Ureter (tissue), 1 donor: Measurements from ENCODE around the gene TEN1. TPM values are rescaled to one million over a fixed set of nuclear protein-coding genes. Genes with fewer than 3 reads are reported as not detected.

Experiments used
- DNase-seq: peaks from one replicate; pipeline ENCODE4 v3.0.0-alpha.2; 2020; ENCODE audit warnings: low spot score
- total RNA-seq: library from RNA; stranded (reverse); gene quantifications from one replicate; pipeline ENCODE4 v1.2.4, GENCODE V29; 2023
- donor health status: DM: yes; HTN: yes; CAD: no.

Gene TEN1
- total RNA-seq, 1 donor from 2014 or later = 23.6 TPM

DNA sequence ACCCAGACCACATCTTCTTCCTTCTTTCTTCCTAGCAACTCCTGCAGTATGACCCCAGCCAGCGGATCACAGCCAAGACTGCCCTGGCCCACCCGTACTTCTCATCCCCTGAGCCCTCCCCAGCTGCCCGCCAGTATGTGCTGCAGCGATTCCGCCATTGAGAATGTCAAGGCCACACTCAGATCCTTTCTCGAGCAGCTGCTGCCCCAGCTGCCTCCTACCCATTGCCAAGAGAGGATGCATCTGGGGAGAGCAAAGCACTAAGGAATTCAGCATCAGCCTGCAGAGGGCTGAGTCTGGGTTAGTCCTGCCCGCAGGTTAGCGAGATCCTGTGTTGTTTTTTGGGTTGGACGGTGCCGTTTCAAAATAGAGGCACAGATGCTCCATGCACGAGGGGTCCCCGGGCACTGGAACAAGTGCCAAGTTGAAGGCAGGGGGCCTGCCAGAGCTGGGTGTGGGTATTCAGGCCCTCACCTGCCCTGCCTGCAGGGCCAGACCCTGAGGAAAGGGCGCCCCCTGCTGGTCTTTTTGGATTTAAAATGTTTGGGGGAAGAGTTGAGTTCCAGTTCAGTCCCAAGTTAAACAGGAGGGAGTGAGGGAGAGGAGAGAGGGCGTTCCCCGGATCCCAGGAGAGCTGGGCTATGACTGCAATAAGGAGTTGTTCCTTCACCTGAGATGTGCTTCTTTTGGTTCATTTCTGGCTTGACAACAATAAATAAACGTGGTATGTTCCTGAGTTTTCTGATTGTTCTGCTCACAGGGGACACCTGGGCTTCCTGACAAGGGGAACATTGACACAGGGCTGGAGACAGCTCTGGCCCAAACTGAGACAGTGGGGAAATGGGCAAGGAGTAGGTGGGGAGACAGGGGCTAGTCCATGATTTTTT is 26.5 kb downstream of the TEN1 start:
- DNase-seq = peak; percentile 85

DNA sequence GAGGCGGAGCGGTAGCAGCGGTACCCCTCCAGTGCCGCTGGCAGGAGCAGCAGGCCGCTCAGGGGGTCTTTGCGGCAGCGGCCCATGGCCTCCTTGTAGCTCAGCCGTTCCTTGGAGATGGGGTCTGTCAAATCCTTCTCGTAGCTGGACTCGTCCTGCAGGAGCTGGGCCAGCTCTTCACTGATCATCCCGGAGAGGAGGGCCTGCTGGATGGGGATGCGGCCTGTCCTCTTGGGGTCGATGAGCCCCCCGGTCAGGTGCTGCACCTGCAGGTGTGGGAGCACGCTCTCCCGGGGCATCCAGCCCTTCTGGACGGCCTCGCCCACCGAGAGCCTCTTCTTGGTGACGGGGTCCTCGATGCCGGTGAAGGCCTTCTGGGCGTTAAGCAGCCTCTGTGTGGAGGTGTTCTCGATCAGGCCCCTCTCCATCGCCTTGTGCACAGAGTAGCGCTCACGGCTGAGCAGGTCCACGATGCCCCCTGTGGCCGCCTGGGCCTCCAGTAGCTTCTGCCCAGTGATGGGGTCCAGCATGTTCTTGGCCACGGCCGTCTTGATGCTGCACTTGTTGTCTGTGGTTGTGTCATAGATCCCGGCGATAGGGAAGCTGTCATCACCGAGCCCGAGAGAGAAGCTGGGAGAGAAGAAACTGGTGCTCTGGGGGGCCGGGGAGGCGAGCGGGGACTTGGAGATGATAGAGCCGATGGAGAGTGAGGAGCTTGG is 28.2 kb downstream of the TEN1 start:
- DNase-seq = no peak

DNA sequence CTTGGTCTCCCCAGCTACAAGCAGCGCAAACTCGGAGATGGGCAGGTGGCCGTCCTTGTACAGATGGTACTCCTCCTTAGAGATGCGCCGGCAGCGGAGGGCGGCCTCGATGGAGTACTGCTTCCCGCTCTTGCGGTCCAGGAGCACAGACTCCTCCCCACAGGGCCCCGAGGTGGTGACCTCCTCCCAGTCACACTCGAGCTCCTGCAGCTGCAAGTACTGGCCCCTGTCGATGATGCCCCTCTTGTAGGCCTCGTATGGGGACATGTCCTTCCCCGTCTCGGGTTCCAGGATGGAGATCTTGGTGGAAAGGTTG is 28.8 kb downstream of the TEN1 start:
- DNase-seq = no peak

DNA sequence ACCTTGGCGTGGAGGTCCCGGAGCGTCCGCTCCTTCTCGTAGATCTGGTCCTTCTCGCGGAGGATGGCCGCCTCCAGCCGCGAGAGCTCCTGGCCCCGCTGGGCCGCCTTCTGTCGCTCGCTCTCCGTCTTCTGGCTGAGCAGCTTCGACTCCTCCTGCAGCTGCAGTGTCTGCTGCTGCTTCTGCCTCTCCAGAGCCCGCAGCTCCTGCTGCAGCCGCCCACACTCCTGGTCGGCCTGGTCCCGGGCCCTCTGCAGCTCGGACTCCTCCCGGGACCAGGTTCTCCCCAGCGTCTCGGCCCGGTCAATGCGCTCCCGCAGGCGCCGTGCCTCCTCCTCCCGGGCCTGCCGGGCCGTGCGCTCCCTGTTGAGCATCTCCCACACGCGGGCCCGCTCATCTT is 29.2 kb downstream of the TEN1 start:
- no peak for DNase-seq

DNA sequence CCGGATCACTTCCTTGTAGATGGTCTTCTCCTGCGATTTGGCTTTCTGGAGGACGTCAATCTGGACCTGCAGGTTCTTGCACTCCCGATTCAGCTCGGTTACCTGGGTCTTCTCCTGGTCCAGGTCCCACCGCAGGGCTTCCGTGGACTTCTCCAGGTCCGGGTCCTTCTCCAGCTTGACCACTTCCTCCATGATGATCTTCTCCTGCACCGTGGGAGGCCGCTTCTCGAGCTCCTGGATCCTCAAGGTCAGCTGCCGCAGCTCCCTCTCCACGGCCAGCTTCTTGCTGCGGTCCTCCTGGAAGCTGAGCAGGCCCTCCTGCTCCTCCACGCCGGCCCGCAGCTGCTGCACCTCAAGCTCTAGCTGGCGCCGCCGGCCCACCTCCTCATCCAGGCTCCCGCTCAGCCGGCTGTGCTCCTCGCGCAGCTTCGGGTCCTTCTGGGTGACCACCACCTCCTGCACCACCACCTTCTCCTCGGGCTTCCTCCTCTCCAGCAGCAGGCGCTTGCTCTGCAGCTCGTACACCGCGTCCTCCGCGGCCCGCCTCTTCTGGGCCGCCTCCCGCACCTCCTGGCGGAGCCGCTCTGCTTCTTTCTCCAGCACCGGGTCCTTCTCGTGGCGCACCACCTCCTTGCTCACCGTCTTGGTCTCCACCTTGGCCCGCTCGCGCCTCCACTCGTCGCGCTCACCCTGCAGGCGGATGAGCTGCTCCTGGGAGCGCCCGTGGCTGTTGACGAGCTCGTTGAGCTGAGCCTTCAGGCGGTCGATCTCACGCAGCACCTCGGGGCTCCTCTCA is 29.8 kb downstream of the TEN1 start:
- DNase-seq = no peak

DNA sequence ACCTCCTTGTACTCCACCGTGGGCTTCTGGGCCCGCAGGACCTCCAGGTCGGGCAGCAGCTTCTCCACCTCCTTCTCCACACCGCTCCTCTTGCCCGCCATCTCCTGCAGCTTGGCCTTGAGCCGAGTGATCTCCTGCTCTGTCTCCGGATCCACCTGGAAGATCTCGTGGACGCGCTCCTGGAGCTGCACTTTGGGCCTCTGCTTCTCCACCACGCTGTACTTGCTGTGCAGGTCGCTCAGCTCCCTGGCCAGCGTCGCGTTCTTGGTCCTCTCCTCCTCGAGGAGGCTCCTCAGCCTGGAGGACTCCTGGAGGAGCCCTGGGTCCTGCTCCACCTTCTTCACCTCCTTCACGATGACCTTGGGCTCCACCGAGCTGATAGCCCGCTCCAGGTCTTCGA is 30.4 kb downstream of the TEN1 start:
- no peak for DNase-seq

DNA sequence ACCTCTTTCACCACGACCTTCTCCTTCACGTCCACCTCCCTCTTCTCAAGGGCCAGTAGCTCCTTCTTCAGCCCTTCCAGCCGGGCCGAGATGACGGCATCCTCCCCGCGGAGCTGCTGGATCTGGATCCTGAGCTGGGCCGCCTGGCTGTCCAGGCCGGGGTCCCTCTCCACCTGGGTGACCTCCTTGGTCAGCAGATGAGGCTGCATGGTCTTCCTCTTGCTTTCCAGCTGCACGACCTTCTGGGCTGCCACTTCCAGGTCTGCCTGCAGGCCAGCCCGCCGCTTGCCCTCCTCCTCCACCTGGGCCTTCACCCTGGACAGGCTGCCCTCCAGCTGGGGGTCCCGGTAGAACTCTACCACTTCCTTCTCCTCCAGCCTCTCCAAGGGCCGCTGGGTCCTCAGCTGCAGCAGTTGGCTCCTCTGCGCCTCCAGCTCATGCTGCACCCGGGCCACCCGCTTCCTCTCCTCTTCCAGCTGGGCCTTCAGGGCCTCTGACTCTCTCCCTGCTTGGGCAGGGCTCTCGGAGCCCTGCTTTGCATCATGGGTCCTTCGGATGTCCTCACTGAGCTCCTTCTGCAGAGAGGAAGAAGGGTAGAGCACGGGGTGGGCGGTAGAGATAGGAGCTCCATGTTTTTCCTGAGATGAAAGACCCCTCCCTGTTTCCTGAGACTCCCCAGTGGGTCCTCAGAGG is 31.1 kb downstream of the TEN1 start:
- no peak for DNase-seq

DNA sequence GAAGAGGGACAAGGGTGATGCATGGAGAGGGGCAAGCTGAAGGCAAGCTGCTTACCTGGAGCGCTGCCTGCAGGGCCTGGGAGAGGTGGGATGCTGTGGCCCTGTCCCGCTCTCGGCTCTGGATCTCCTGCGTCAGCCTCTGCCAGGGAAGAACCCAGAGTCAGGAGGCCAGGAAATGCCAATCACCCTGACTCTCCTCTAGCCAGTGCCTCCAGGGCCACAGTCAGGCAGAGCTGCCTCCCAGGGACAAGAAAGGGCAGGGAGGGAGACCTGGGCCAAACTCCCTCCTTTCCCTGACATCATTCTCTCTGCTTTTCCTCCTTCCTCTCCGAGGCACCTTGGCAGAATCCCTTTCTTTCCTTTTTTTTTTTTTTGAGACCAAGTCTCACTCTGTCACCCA is 32.9 kb downstream of the TEN1 start:
- DNase-seq = no peak

DNA sequence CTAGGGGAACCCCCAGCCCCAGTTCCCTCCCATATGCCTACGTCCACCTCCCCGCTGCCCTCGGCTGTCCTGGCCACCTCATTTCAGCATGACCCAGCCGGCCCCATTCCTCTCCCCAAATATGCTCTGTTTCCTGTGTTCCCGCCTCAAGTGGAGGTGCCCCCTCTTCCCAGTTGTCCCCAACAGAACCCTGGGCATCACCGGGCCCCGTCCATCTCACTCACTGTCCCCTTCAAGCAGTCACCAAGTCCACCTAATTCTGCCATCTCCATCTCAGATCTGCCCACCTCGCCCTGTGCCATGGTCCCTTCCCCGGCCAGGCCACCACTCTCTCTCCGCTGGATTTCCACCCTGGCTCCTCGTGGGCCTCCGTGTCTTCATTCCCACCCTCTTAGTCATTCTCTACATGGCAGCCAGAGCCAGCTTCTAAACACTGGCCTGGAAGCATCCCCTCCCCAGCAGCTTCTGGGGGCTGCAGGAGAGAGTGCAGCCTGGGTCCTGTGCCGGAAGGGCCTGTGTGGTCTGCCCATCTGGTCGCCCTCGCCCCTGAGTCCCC is 34.4 kb downstream of the TEN1 start:
- DNase-seq = no peak

DNA sequence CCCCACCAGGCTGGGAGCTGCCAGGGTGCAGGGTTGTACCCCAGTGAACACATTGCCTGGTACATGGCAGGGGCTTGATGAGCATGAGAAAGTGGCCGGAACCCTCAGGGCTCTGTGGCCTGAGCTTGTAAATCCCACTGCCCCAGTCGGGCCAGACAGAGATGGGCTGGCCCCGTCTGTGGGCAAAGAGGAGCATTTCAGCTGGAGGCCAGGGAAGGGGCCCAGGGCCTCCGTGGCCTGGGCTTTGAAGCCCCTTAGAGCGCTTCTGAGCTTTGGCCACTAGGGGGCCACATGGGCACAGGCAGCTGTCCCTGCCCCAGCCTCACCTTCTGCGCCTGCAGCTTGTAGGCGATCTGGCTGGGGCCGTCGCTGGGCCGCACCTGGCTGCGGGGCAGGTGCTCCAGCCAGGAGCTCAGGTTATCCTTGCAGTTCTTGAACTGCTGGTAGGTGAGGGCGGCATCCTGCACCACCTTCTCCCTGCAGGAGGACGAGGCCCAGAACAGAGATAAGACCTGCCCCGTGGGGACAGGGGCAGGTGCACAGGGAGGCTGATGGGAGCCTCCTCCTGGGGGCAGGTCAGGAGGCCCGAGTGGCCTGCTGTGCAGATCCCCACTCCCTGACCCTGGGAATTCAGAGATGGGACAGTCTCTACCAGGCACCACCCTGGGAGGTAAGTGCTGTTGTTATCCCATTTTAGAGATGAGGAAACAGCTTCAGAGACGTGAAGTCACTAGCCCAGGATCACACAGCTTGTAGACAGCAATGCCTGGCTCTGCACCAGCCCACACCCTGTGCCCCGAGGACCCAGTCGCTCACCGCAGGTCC is 35.3 kb downstream of the TEN1 start:
- peak; percentile 70 for DNase-seq

DNA sequence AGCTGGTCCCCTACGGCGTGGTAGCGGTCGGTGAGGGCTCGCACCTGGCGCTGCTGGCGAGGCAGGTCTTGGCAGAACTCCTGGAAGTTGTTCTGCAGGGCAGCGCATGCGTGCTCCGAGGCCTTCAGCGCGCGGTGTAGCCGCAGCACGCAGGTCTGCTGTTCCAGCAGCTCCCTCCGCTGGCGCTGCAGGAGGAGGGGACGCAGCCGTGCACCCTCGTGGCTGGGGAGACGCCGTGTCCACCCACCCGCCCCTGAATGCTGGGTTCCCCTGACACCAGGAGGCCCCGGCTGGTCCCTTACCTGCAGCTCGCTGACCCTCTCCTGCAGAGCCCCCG is 35.9 kb downstream of the TEN1 start:
- no peak for DNase-seq

DNA sequence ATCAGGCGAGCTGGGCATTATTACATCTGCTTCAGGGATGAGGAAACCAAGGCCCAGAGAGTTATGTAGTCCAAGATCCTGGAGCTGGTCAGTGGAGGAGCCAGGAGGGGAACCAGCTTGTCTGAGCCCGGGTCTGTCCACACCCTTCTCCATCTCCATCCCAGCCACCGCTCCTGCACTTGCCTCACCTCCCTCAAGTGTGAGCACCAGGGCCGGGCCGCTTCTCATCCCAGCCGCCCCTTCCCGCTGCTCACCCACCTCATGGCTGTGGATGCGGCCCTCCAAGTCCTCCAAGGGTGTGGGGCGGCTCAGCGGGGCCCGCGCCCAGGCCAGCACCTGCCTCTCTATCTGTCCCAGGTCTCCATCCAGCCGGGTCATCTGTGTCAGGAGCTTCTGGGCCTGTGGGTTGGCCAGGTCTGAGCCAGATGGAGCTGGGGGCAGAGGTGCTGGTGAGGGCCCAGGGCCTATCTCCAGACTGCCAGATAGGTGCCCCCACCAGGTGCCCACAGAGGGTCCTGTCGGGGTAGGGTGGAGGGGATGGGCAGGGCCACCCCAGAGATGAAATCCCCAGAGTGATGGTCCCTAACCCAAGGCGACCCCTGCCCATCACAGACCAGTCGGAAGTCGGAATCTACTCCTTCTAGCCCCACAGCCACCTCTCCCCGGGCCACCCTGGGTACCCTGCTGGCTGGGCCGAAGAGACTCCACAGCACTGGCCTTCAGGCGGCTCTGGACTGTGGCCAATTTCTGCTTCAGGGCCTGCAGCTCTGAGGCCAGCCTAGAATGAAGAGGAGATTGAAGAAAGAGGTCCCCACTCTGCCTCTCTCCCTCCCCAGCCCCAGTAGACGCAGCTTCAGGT is 38.7 kb downstream of the TEN1 start:
- DNase-seq = no peak

DNA sequence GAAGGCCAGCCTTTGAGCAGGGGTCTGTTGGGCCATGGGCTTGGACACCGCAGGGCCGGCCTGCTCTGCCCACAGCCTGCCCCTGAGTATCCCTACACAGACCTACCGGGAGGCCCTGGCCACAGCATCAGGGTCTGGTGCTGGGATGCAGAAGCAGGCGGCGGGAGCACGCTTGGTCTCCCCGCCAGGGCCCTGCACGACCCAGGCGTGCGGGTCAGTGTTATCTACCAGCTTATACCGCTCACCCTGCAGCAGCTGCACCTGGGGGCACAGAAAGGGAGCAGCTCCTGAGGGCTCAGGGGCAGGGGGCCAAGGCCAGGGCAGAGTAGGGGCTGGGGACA is 39.3 kb downstream of the TEN1 start:
- no peak for DNase-seq

DNA sequence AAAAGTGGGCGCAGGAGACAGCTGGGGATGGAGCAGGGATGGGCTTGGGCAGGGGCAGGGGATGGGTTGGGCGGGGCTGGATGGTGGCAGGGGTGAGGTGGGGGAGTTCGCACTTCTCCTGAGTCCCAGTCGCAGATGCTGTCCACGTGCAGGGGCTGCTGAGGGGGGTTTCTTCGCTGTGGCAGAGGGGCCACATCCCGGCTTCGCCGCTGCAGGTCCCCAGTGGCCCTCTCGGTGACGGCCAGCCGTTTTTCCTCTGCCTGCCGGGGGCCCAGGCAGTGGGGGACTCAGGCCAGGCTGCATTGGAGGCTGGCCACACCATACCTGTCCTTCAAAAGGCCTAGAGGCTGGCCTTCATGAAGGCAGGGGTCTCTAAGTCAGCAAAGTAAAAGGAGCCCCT is 39.8 kb downstream of the TEN1 start:
- no peak for DNase-seq

DNA sequence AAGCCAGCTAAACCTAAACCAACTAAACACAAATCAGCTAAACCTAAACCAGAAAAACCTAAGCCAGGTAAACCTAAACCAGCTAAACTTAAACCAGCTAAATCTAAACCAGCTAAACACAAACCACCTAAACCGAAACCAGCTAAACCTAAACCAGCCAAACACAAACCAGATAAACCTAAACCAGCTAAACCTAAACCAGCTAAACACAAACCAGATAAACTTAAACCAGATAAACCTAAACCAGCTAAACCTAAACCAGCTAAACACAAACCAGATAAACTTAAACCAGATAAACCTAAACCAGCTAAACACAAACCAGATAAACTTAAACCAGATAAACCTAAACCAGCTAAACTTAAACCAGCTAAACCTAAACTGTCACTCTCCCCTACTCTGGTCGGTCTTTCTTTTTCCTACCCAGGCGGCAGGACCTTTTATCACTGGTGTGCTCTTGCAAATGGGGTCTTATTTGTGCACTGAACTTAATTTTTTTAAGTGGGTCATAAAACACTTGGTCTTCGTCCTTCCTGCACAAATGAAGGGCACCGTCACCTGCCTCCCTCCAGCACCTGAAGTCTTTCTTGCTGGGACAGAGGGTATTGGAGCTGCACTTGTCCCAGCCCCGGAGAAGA is 40.9 kb downstream of the TEN1 start:
- no peak for DNase-seq

DNA sequence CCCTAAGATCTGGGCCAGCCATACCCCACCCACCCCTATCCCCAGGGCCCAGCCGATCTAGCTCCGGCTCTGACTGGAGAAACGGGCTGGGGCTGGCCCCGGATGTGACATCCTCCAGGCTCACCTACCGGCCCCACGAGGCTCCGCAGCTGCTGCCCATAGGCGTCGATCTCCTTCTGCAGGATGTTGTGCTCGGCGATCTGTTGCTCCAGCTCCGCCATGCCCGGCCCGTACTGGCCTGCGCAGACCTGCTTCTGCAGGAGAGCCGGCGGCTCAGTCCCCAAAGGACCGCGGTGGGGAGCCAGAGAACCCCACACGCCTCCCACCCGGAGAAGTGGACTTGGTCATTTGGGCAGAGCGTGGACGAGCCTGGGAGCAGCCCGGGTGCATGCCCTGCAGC is 43.2 kb downstream of the TEN1 start:
- no peak for DNase-seq

DNA sequence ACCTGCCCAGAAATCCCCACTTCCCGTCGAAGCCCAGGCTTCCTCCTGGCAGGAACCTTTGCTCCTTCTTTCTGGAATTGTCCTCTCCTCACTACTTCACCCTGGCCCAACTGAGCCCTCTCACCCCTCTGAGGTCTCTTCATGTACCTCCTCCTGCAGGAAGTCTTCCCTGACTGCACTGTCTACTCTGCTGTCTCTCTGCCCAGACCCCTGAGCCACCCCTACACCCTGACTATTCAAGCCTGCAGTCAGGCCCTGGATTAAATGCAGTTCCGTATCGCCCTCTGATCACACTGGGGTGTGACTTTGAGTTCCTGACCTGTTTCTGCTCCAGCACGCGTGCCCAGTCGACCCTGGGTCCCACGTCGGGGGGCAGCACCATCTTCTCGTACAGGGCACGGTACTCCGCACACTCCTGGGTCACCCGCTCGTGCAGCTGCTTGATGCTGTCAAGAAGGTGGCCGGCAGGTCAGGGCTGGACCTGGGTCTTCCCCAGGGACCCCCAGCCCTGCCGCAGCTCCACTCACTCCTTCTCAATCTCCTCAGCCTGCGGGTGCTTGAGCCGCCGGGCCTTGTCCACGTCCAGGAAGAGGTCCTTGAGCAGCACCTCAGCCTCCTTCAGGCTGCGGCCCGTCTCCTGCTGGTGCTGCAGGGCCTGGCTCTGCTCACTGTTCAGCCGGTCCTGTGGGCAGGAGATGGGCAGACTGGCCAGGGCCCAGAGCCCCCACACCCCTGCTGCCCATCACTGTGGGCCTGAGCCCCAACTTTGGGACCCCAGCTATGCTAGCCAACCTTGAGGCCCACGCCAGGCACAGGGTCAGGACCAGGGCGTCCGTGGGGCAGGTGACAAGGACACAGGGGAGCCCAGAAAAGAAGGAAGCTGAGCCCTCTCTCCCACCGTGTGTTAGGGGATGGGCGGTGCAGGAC is 44.2 kb downstream of the TEN1 start:
- DNase-seq = no peak

DNA sequence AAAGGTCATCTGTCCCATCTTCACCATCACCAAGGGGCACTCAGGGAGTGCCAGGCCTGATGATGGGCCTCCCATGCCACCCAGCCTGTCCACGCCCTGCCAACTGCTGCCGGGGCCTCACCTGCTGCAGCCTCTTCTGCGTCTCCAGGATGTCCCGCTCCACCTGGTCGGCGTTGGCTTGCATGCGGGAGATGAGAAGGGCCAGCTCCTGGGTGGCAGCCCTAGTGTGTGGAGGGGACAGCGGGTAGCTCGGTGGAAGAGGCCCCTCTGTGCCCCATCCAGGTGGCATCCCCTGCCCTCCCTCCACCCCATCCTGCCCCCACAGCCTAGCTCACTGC is 44.8 kb downstream of the TEN1 start:
- DNase-seq = no peak

DNA sequence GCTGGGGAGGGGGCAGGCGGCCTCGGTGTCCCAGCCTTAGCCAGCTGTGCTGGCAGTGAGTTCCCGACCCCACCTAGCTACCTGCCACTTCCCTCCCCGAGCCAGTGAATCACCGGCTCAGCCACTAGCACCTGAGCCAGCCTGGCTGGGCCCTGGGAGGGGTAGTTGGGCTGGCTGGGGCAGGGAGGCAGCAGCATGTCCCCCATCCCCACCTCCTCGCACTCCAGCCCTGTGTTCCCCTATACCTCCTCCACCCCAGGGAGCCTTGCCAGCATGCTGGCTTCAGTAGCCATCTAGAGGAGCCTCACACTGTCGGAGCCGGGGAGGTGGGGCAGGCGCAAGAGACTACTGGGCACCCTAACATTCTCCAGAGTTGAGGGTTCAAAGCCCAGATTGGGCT is 45.3 kb downstream of the TEN1 start:
- no peak for DNase-seq
